Vagina (tissue), 2 donors: ENCODE data around the gene IL13.

Experiments used
- POLR2A ChIP-seq, 2 donors: fragments of 450-650 bp; IDR thresholded peaks; one replicate each; pipeline ENCODE4 v1.6.1; 2017; ENCODE audit warnings: antibody characterized with exemption in 2 of 2, mild to moderate bottlenecking in 2 of 2, moderate library complexity in 2 of 2
- POLR2AphosphoS5 ChIP-seq, 2 donors: sonication (generic); formaldehyde crosslinking; IDR thresholded peaks; one replicate each; pipeline ENCODE4 v1.9.0; 2017; ENCODE audit warnings: antibody characterized with exemption in 2 of 2, mild to moderate bottlenecking in 2 of 2, low read depth in 1 of 2; ENCODE audit not compliant: insufficient read depth in 1 of 2
- TF ChIP-seq, protein P1 (sequence below), 3 experiments: fragments of 450-650 bp in 2 of 3; fragments of 200-600 bp in 1 of 3; sonication (generic) in 1 of 3; IDR thresholded peaks; one replicate each; pipeline ENCODE4 v1.5.1; 2017 to 2019; ENCODE audit warnings: antibody characterized with exemption in 3 of 3, mild to moderate bottlenecking in 2 of 3, moderate library complexity in 2 of 3

DNA sequence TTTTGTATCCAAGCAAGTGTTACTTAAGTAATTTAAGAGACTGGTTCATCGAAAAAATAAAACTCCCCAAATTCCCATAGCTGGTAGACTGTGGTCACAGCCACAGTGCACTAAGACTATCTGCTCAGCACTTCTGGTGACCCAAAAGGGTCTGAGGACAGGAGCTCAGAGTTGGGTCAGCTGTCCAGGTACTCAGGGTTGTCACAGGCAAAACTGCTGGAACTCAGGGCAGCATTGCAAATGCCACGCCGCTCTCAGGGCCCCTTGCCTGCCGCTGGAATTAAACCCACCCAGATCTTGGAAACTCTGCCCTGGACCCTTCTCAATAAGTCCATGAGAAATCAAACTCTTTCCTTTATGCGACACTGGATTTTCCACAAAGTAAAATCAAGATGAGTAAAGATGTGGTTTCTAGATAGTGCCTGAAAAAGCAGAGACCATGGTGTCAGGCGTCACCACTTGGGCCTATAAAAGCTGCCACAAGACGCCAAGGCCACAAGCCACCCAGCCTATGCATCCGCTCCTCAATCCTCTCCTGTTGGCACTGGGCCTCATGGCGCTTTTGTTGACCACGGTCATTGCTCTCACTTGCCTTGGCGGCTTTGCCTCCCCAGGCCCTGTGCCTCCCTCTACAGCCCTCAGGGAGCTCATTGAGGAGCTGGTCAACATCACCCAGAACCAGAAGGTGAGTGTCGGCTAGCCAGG, at the start of gene IL13:
- no peak for TF ChIP-seq POLR2AphosphoS5 (IDR thresholded peaks at IDR 0.05; ENCODE audit: insufficient read depth in 1 of 2, low read depth in 1 of 2)
- TF ChIP-seq, protein P1, sequence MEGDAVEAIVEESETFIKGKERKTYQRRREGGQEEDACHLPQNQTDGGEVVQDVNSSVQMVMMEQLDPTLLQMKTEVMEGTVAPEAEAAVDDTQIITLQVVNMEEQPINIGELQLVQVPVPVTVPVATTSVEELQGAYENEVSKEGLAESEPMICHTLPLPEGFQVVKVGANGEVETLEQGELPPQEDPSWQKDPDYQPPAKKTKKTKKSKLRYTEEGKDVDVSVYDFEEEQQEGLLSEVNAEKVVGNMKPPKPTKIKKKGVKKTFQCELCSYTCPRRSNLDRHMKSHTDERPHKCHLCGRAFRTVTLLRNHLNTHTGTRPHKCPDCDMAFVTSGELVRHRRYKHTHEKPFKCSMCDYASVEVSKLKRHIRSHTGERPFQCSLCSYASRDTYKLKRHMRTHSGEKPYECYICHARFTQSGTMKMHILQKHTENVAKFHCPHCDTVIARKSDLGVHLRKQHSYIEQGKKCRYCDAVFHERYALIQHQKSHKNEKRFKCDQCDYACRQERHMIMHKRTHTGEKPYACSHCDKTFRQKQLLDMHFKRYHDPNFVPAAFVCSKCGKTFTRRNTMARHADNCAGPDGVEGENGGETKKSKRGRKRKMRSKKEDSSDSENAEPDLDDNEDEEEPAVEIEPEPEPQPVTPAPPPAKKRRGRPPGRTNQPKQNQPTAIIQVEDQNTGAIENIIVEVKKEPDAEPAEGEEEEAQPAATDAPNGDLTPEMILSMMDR (IDR thresholded peaks at IDR 0.05): no peak
- TF ChIP-seq POLR2A (IDR thresholded peaks at IDR 0.05): no peak
